CD8-positive, alpha-beta memory T cell (primary cell): ENCODE results near the gene EIPR1. TPM values are rescaled to one million over a fixed set of nuclear protein-coding genes. Genes with fewer than 3 reads are reported as not detected.
A peak's percentile ranks its signal among the peaks of the same experiment; 100 is the strongest.

Experiments used
- CTCF ChIA-PET: fragments of 350-600 bp; sonication (Branson Sonifier 250); formaldehyde crosslinking; loops from one replicate; lab custom pipeline; 2021; ENCODE audit warnings: antibody characterized with exemption; lab: Charles Lee
- POLR2A ChIA-PET: fragments of 350-600 bp; sonication (Branson Sonifier 250); formaldehyde crosslinking; loops from one replicate; lab custom pipeline; 2021; ENCODE audit warnings: antibody characterized with exemption; lab: Charles Lee
- DNase-seq, 5 donors: peaks; one replicate each; pipeline versions ENCODE4 v3.0.0 to v3.0.0-alpha.2; 2020 to 2022; ENCODE audit warnings: mixed read lengths in 1 of 5
- H3K27ac ChIP-seq: one replicate; pipeline ENCODE4 v1.7.0; 2013; ENCODE audit warnings: low read depth, mild to moderate bottlenecking, low read length, moderate library complexity
- H3K27me3 ChIP-seq: 2 replicates; pipeline ENCODE4 v1.7.0; 2013; ENCODE audit warnings: low read length, mild to moderate bottlenecking; ENCODE audit not compliant: insufficient read depth, poor library complexity, severe bottlenecking
- H3K36me3 ChIP-seq: 2 replicates; pipeline ENCODE4 v1.7.0; 2013; ENCODE audit warnings: mild to moderate bottlenecking, low read length, moderate library complexity; ENCODE audit not compliant: insufficient read depth
- H3K4me1 ChIP-seq: 2 replicates; pipeline ENCODE4 v1.7.0; 2013; ENCODE audit warnings: mild to moderate bottlenecking, low read length, moderate library complexity; ENCODE audit not compliant: insufficient read depth
- H3K4me3 ChIP-seq: 2 replicates; pipeline ENCODE4 v1.7.0; 2013; ENCODE audit warnings: mild to moderate bottlenecking, low read length
- H3K9me3 ChIP-seq: 2 replicates; pipeline ENCODE4 v1.7.0; 2013; ENCODE audit warnings: mild to moderate bottlenecking, low read length
- H3K27ac Mint-ChIP-seq, 8 donors: one replicate each; pipeline ENCODE4 v1.8.0; 2020 to 2021; ENCODE audit warnings: mixed read lengths in 8 of 8, mild to moderate bottlenecking in 6 of 8, inconsistent platforms in 3 of 8, moderate library complexity in 3 of 8
- H3K27me3 Mint-ChIP-seq, 2 donors: one replicate each; pipeline ENCODE4 v1.8.0; 2020 to 2021; ENCODE audit warnings: mixed read lengths in 2 of 2, mild to moderate bottlenecking in 1 of 2, moderate library complexity in 1 of 2
- H3K36me3 Mint-ChIP-seq, 3 donors: one replicate each; pipeline ENCODE4 v1.8.0; 2020 to 2021; ENCODE audit warnings: mixed read lengths in 3 of 3, inconsistent platforms in 1 of 3, mild to moderate bottlenecking in 1 of 3
- H3K4me1 Mint-ChIP-seq, 3 donors: one replicate each; pipeline ENCODE4 v1.8.0; 2020 to 2021; ENCODE audit warnings: mixed read lengths in 3 of 3, inconsistent platforms in 1 of 3, mild to moderate bottlenecking in 1 of 3
- H3K4me3 Mint-ChIP-seq, 7 donors: one replicate each; pipeline ENCODE4 v1.8.0; 2020 to 2021; ENCODE audit warnings: mixed read lengths in 7 of 7, mild to moderate bottlenecking in 6 of 7, moderate library complexity in 4 of 7, inconsistent platforms in 2 of 7
- H3K9me3 Mint-ChIP-seq, 5 donors: one replicate each; pipeline ENCODE4 v1.8.0; 2020 to 2022; ENCODE audit warnings: mixed read lengths in 5 of 5, mild to moderate bottlenecking in 3 of 5, moderate library complexity in 2 of 5, inconsistent platforms in 1 of 5
- polyA plus RNA-seq: library from polyadenylated mRNA; unstranded; fragments of 300-500 nt; fragmentation: Illumina TruSeq; gene quantifications from one replicate; pipeline ENCODE4 v1.2.3, GENCODE V29; 2021
- total RNA-seq, 2 experiments: library from RNA; stranded (reverse); gene quantifications; one replicate each; pipeline ENCODE4 v1.2.3, GENCODE V29; 2021

Gene EIPR1
- total and polyA plus RNA-seq, 3 experiments from 2014 or later = 39.2 to 43.9 (median 41.6) TPM

GRCh38 chr2:3348767-3349166, 28.9 kb downstream of the EIPR1 start:
- Mint-ChIP-seq H3K4me3 (no peak overlapping the region), H3K27me3 (no peaks in the 10 kb centered on the region), H3K9me3 (peaks cover 0 to 4% (median 4%) of the 10 kb centered on the region in 5 donors), H3K36me3 (peaks cover 26 to 72% (median 38%) of the 10 kb centered on the region in 3 donors), H3K4me1 (peaks cover 0 to 5% (median 2%) of the 10 kb centered on the region in 3 donors), H3K27ac (peak overlapping the region in 2 of 8 donors; percentile 29 to 50)
- Histone ChIP-seq H3K27ac (no peak overlapping the region), H3K27me3 (no peaks in the 10 kb centered on the region), H3K9me3 (no peaks in the 10 kb centered on the region), H3K36me3 (peaks cover 2% of the 10 kb centered on the region), H3K4me1 (no peaks in the 10 kb centered on the region), H3K4me3 (no peak overlapping the region)
- POLR2A ChIA-PET = no interaction called here
- no peak for DNase-seq
- CTCF ChIA-PET = no interaction called here

GRCh38 chr2:3345621-3346020, 32.0 kb downstream of the EIPR1 start:
- no peak for DNase-seq
- Histone ChIP-seq H3K36me3 (no peaks in the 10 kb centered on the region), H3K9me3 (no peaks in the 10 kb centered on the region), H3K4me3 (no peak overlapping the region), H3K4me1 (no peaks in the 10 kb centered on the region), H3K27ac (no peak overlapping the region), H3K27me3 (no peaks in the 10 kb centered on the region)
- Mint-ChIP-seq H3K9me3 (peaks cover 0 to 3% (median 0%) of the 10 kb centered on the region in 5 donors), H3K27me3 (no peaks in the 10 kb centered on the region), H3K4me1 (peaks cover 0 to 2% (median 0%) of the 10 kb centered on the region in 3 donors), H3K36me3 (peaks cover 17 to 55% (median 20%) of the 10 kb centered on the region in 3 donors), H3K27ac (no peak overlapping the region), H3K4me3 (no peak overlapping the region)
- ChIA-PET CTCF (no interaction called here), POLR2A (no interaction called here)

- Histone ChIP-seq H3K4me1 (no peaks in the 10 kb centered on the region), H3K4me3 (no peak overlapping the region), H3K27ac (no peak overlapping the region), H3K27me3 (no peaks in the 10 kb centered on the region), H3K36me3 (no peaks in the 10 kb centered on the region), H3K9me3 (no peaks in the 10 kb centered on the region)
- H3K27me3 Mint-ChIP-seq = no peaks in the 10 kb centered on the region
- ChIA-PET CTCF (no interaction called here), POLR2A (no interaction called here)
- H3K36me3 Mint-ChIP-seq = peaks cover 11 to 51% (median 17%) of the 10 kb centered on the region in 3 donors
- H3K27ac Mint-ChIP-seq = no peak overlapping the region
- no peak overlapping the region for H3K4me3 Mint-ChIP-seq
- H3K9me3 Mint-ChIP-seq = no peaks in the 10 kb centered on the region
- H3K4me1 Mint-ChIP-seq = peaks cover 0 to 2% (median 0%) of the 10 kb centered on the region in 3 donors
- no peak for DNase-seq
Observed at GRCh38 chr2:3344897-3345296, 32.7 kb downstream of the EIPR1 start.

- Histone ChIP-seq H3K4me1 (no peaks in the 10 kb centered on the region), H3K27me3 (no peaks in the 10 kb centered on the region), H3K9me3 (no peaks in the 10 kb centered on the region), H3K27ac (no peak overlapping the region), H3K36me3 (no peaks in the 10 kb centered on the region), H3K4me3 (no peak overlapping the region)
- Mint-ChIP-seq H3K36me3 (peaks cover 11 to 44% (median 16%) of the 10 kb centered on the region in 3 donors), H3K9me3 (no peaks in the 10 kb centered on the region), H3K4me3 (no peak overlapping the region), H3K27ac (no peak overlapping the region), H3K27me3 (no peaks in the 10 kb centered on the region), H3K4me1 (peaks cover 0 to 2% (median 0%) of the 10 kb centered on the region in 3 donors)
- POLR2A ChIA-PET = no interaction called here
- CTCF ChIA-PET = no interaction called here
- DNase-seq = no peak
Observed at GRCh38 chr2:3343012-3343411, 34.6 kb downstream of the EIPR1 start.

- Histone ChIP-seq H3K27me3 (no peaks in the 10 kb centered on the region), H3K4me3 (no peak overlapping the region), H3K36me3 (no peaks in the 10 kb centered on the region), H3K9me3 (no peaks in the 10 kb centered on the region), H3K27ac (no peak overlapping the region), H3K4me1 (no peaks in the 10 kb centered on the region)
- POLR2A ChIA-PET = no interaction called here
- no peaks in the 10 kb centered on the region for H3K27me3 Mint-ChIP-seq
- H3K4me3 Mint-ChIP-seq = no peak overlapping the region
- CTCF ChIA-PET = no interaction called here
- no peaks in the 10 kb centered on the region for H3K4me1 Mint-ChIP-seq
- H3K27ac Mint-ChIP-seq = peak overlapping the region in 1 of 8 donors; percentile 88
- H3K9me3 Mint-ChIP-seq = no peaks in the 10 kb centered on the region
- H3K36me3 Mint-ChIP-seq = peaks cover 9 to 43% (median 13%) of the 10 kb centered on the region in 3 donors
- DNase-seq = no peak
Observed at GRCh38 chr2:3342324-3342723, 35.3 kb downstream of the EIPR1 start.

- Histone ChIP-seq H3K4me1 (no peaks in the 10 kb centered on the region), H3K27ac (no peak overlapping the region), H3K36me3 (no peaks in the 10 kb centered on the region), H3K4me3 (no peak overlapping the region), H3K9me3 (no peaks in the 10 kb centered on the region), H3K27me3 (no peaks in the 10 kb centered on the region)
- POLR2A ChIA-PET = no interaction called here
- Mint-ChIP-seq H3K27ac (peak overlapping the region in 1 of 8 donors; percentile 93), H3K4me3 (no peak overlapping the region), H3K36me3 (peaks cover 5 to 37% (median 7%) of the 10 kb centered on the region in 3 donors), H3K4me1 (no peaks in the 10 kb centered on the region), H3K9me3 (no peaks in the 10 kb centered on the region), H3K27me3 (no peaks in the 10 kb centered on the region)
- no peak for DNase-seq
- CTCF ChIA-PET = no interaction called here
Observed at GRCh38 chr2:3341336-3341735, 36.3 kb downstream of the EIPR1 start.

GRCh38 chr2:3340144-3340543, 37.5 kb downstream of the EIPR1 start:
- Mint-ChIP-seq H3K36me3 (peaks cover 7 to 37% (median 9%) of the 10 kb centered on the region in 3 donors), H3K9me3 (no peaks in the 10 kb centered on the region), H3K4me3 (no peak overlapping the region), H3K27ac (no peak overlapping the region), H3K4me1 (peaks cover 0 to 3% (median 0%) of the 10 kb centered on the region in 3 donors), H3K27me3 (peaks cover 0 to 2% of the 10 kb centered on the region in 2 donors)
- no peak overlapping the region for H3K27ac ChIP-seq
- H3K4me3 ChIP-seq = no peak overlapping the region
- no peaks in the 10 kb centered on the region for H3K36me3 ChIP-seq
- POLR2A ChIA-PET = no interaction called here
- no peaks in the 10 kb centered on the region for H3K27me3 ChIP-seq
- DNase-seq = no peak
- CTCF ChIA-PET = no interaction called here
- H3K9me3 ChIP-seq = no peaks in the 10 kb centered on the region
- no peaks in the 10 kb centered on the region for H3K4me1 ChIP-seq

GRCh38 chr2:3338340-3338739, 39.3 kb downstream of the EIPR1 start:
- Mint-ChIP-seq H3K27ac (peak overlapping the region in 1 of 8 donors; percentile 44), H3K36me3 (peaks cover 7 to 50% (median 9%) of the 10 kb centered on the region in 3 donors), H3K27me3 (peaks cover 0 to 2% of the 10 kb centered on the region in 2 donors)

More at GRCh38 chr2:3338340-3338739, 39.3 kb downstream of the EIPR1 start:
- H3K9me3 Mint-ChIP-seq = no peaks in the 10 kb centered on the region
- peaks cover 0 to 3% (median 0%) of the 10 kb centered on the region in 3 donors for H3K4me1 Mint-ChIP-seq
- no peak overlapping the region for H3K4me3 Mint-ChIP-seq
- ChIA-PET POLR2A (no interaction called here), CTCF (no interaction called here)
- DNase-seq = no peak
- Histone ChIP-seq H3K9me3 (no peaks in the 10 kb centered on the region), H3K4me3 (no peak overlapping the region), H3K4me1 (no peaks in the 10 kb centered on the region), H3K27ac (no peak overlapping the region), H3K27me3 (no peaks in the 10 kb centered on the region), H3K36me3 (peaks cover 4% of the 10 kb centered on the region)
